ENCODE measurements around the gene CARMIL1.

CARMIL1 gene

GRCh38 chr6:25311331-25311840, 32.2 kb downstream of the CARMIL1 start:
- Mint-ChIP-seq H3K36me3 (ENCODE audit: low read depth) (no peaks in the 10 kb centered on the region), H3K9me3 (no peaks in the 10 kb centered on the region), H3K4me1 (ENCODE audit: low read depth) (peaks cover 14% of the 10 kb centered on the region), H3K4me3 (no peak overlapping the region), H3K27me3 (no peaks in the 10 kb centered on the region), H3K27ac (no peak overlapping the region)

- Mint-ChIP-seq H3K36me3 (ENCODE audit: low read depth) (no peaks in the 10 kb centered on the region), H3K4me3 (no peak overlapping the region), H3K9me3 (no peaks in the 10 kb centered on the region)
Observed at GRCh38 chr6:25312034-25312620, 33.0 kb downstream of the CARMIL1 start.

DNA sequence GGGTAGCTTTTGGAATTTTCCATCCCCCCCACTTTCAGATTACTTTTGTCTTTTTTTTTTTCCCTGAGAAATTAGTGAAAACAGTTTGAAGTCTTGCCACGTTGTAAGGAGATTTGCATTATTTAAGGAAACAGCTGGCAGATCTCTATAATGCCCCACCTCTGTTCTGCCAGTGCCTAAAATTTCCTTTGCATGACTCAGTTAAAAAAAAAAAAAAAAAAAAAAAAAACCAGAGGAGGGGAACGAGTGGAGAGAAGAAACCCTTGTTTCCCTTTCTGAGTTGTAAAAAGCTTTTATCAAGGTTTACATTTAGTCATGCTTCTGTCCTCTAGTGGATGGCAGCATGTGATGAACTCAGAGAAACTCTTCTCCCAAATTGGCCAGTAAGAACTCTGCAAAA, 33.5 kb downstream of the CARMIL1 start:
- Mint-ChIP-seq H3K4me1 (ENCODE audit: low read depth) (peaks cover 14% of the 10 kb centered on the region), H3K4me3 (no peak overlapping the region), H3K36me3 (ENCODE audit: low read depth) (no peaks in the 10 kb centered on the region), H3K27me3 (no peaks in the 10 kb centered on the region), H3K9me3 (no peaks in the 10 kb centered on the region), H3K27ac (no peak overlapping the region)

More at GRCh38 chr6:25312034-25312620, 33.0 kb downstream of the CARMIL1 start:
- Mint-ChIP-seq H3K27me3 (no peaks in the 10 kb centered on the region), H3K4me1 (ENCODE audit: low read depth) (peaks cover 14% of the 10 kb centered on the region), H3K27ac (no peak overlapping the region)

DNA sequence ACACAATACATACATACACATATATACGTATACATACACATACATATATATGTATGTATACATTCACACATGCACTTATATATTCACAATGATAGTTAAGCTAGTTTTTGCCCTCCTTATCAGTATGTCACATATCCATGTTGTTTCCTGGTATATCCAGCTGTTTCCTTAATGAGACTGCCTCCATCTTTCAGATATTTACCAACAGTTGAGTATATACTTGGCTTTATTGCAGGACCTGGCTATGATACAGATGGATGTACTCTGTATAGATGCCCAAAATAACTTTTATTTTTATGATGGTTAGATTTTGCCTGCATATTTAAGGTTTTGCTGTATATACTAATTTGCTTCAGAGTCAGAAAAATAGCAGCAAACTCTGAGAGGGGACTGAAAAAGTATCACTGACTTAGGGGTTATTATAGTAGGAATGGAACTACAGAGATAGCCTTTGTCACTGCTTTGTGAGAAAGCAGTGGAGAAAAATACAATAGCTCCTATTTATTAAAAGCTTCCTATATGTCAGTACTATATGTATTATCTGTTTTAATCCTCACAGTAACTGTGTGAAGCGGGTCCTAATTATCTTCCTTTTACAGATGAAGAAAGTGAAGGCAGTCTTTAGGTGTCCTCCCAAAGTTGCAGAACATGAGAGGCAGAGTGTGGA, 35.5 kb downstream of the CARMIL1 start:
- Mint-ChIP-seq H3K27me3 (no peaks in the 10 kb centered on the region), H3K27ac (no peak overlapping the region), H3K4me1 (ENCODE audit: low read depth) (peaks cover 14% of the 10 kb centered on the region), H3K4me3 (no peak overlapping the region), H3K9me3 (no peaks in the 10 kb centered on the region), H3K36me3 (ENCODE audit: low read depth) (no peaks in the 10 kb centered on the region)

- Mint-ChIP-seq H3K27me3 (no peaks in the 10 kb centered on the region), H3K4me1 (ENCODE audit: low read depth) (peaks cover 14% of the 10 kb centered on the region), H3K4me3 (no peak overlapping the region), H3K9me3 (no peaks in the 10 kb centered on the region), H3K27ac (no peak overlapping the region), H3K36me3 (ENCODE audit: low read depth) (no peaks in the 10 kb centered on the region)
Observed at GRCh38 chr6:25315194-25316177, 36.3 kb downstream of the CARMIL1 start.

DNA sequence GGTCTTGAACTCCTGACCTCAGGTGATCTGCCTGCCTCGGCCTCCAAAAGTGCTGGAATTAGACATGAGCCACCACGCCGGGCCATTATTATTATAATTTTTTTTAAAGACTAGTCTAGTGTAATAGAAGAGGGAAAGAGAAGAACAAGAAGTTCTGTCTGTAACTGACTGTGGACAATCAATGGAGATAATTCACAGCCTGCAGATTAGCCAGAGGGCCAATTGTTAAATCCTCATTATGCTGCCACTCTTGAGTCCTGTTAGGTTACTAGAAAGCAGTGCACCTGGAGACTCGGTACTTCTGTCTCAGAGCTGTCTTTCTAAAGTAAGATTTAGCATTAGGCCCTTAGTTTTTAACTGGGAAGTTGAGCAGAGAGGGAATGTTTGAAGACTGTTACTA, 37.5 kb downstream of the CARMIL1 start:
- no peaks in the 10 kb centered on the region for H3K27me3 Mint-ChIP-seq
- no peak overlapping the region for H3K4me3 Mint-ChIP-seq
- peaks cover 14% of the 10 kb centered on the region for H3K4me1 Mint-ChIP-seq (ENCODE audit: low read depth)
- H3K9me3 Mint-ChIP-seq = no peaks in the 10 kb centered on the region
- H3K27ac Mint-ChIP-seq = no peak overlapping the region
- H3K36me3 Mint-ChIP-seq (ENCODE audit: low read depth) = no peaks in the 10 kb centered on the region

DNA sequence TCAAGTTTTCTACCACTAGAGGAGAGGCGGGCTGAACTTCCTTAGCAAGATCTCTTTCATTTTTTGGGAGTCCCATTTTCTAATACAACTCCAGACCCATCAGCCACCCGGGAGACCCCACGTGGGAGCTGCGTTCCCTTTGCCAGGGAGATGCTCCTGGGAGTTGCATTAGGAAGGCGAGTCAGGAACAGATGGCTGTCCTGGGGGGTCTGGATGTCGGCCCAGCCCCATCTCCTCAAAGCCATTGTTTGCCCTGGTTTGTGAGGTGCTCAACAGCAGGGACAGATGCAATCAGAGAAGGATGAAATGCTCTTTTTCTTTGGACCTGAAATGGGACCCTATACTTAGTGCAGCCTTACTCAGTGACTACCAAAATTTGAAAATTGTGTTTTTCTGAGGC, 39.4 kb downstream of the CARMIL1 start:
- Mint-ChIP-seq H3K4me1 (ENCODE audit: low read depth) (no peaks in the 10 kb centered on the region), H3K4me3 (no peak overlapping the region)

GRCh38 chr6:25320459-25320858, 41.3 kb downstream of the CARMIL1 start:
- Mint-ChIP-seq H3K27me3 (no peaks in the 10 kb centered on the region), H3K9me3 (no peaks in the 10 kb centered on the region), H3K4me3 (no peak overlapping the region), H3K36me3 (ENCODE audit: low read depth) (no peaks in the 10 kb centered on the region), H3K4me1 (ENCODE audit: low read depth) (no peaks in the 10 kb centered on the region), H3K27ac (no peak overlapping the region)

More for the DNA sequence above, 39.4 kb downstream of the CARMIL1 start:
- H3K27me3 Mint-ChIP-seq = no peaks in the 10 kb centered on the region
- no peaks in the 10 kb centered on the region for H3K36me3 Mint-ChIP-seq (ENCODE audit: low read depth)
- H3K27ac Mint-ChIP-seq = no peak overlapping the region
- H3K9me3 Mint-ChIP-seq = no peaks in the 10 kb centered on the region

GRCh38 chr6:25322692-25323091, 43.5 kb downstream of the CARMIL1 start:
- no peak overlapping the region for H3K27ac Mint-ChIP-seq
- no peaks in the 10 kb centered on the region for H3K9me3 Mint-ChIP-seq
- H3K4me3 Mint-ChIP-seq = no peak overlapping the region
- no peaks in the 10 kb centered on the region for H3K36me3 Mint-ChIP-seq (ENCODE audit: low read depth)
- no peaks in the 10 kb centered on the region for H3K27me3 Mint-ChIP-seq
- no peaks in the 10 kb centered on the region for H3K4me1 Mint-ChIP-seq (ENCODE audit: low read depth)

- no peak overlapping the region for H3K4me3 Mint-ChIP-seq
- no peaks in the 10 kb centered on the region for H3K27me3 Mint-ChIP-seq
- no peak overlapping the region for H3K27ac Mint-ChIP-seq
- no peaks in the 10 kb centered on the region for H3K4me1 Mint-ChIP-seq (ENCODE audit: low read depth)
- no peaks in the 10 kb centered on the region for H3K36me3 Mint-ChIP-seq (ENCODE audit: low read depth)
- no peaks in the 10 kb centered on the region for H3K9me3 Mint-ChIP-seq
Observed at GRCh38 chr6:25324066-25324762, 45.0 kb downstream of the CARMIL1 start.

GRCh38 chr6:25326126-25326525, 47.0 kb downstream of the CARMIL1 start:
- Mint-ChIP-seq H3K27me3 (no peaks in the 10 kb centered on the region), H3K9me3 (no peaks in the 10 kb centered on the region), H3K4me1 (ENCODE audit: low read depth) (peaks cover 7% of the 10 kb centered on the region), H3K4me3 (no peak overlapping the region), H3K27ac (no peak overlapping the region), H3K36me3 (ENCODE audit: low read depth) (no peaks in the 10 kb centered on the region)

- Mint-ChIP-seq H3K36me3 (ENCODE audit: low read depth) (no peaks in the 10 kb centered on the region), H3K4me3 (no peak overlapping the region), H3K27ac (no peak overlapping the region), H3K9me3 (no peaks in the 10 kb centered on the region), H3K4me1 (ENCODE audit: low read depth) (peaks cover 7% of the 10 kb centered on the region), H3K27me3 (no peaks in the 10 kb centered on the region)
Observed at GRCh38 chr6:25326960-25327359, 47.8 kb downstream of the CARMIL1 start.

DNA sequence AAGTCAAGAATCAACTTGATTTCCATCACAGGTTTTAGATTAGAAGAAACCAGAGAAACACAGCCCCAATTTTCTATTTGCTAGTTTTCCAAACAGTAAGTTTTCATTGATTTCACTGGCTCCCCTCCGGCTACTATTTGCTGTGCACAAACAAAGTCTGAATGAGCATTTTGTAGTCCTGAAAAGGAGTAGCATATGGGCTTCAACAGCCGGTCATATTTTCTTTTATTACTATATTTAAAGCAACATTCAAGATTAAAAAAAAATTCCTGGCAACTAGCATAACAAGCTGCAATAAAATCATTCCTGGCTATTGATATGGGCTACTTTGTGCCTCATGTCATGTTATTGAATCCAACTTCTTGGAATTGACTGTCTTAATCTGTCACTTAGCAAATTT, 48.3 kb downstream of the CARMIL1 start:
- Mint-ChIP-seq H3K4me3 (no peak overlapping the region), H3K4me1 (ENCODE audit: low read depth) (peaks cover 7% of the 10 kb centered on the region), H3K9me3 (no peaks in the 10 kb centered on the region), H3K36me3 (ENCODE audit: low read depth) (no peaks in the 10 kb centered on the region), H3K27ac (no peak overlapping the region), H3K27me3 (no peaks in the 10 kb centered on the region)

GRCh38 chr6:25329161-25329817, 50.1 kb downstream of the CARMIL1 start:
- no peaks in the 10 kb centered on the region for H3K9me3 Mint-ChIP-seq
- no peaks in the 10 kb centered on the region for H3K27me3 Mint-ChIP-seq
- no peaks in the 10 kb centered on the region for H3K36me3 Mint-ChIP-seq (ENCODE audit: low read depth)
- H3K4me3 Mint-ChIP-seq = no peak overlapping the region
- H3K4me1 Mint-ChIP-seq (ENCODE audit: low read depth) = peaks cover 7% of the 10 kb centered on the region
- no peak overlapping the region for H3K27ac Mint-ChIP-seq

Data from stimulated activated naive CD8-positive, alpha-beta T cell treated with anti-CD3 and anti-CD28 coated beads, Interleukin-15, Interleukin-2, amounts not matched to agents 100 ng/mL and 50 ng/mL, for 24 hours (primary cell).